Measurements from ENCODE around the gene ZXDA. TPM values are rescaled to one million over a fixed set of nuclear protein-coding genes. Genes with fewer than 3 reads are reported as not detected.

Gene ZXDA
- total RNA-seq, 2 experiments from 2014 or later, result 17.5 to 17.7 TPM

- intact Hi-C loops (cut with DNase I, micrococcal nuclease), result no loop called here
- H3K27ac ChIP-seq (ENCODE audit: low read depth in 1 of 2, low read length in 2 of 2), result no peak overlapping the region
- H3K9me3 ChIP-seq (ENCODE audit: control insufficient read depth in 1 of 2, insufficient read depth in 1 of 2, low read length in 2 of 2), result no peaks in the 10 kb centered on the region
- no peaks in the 10 kb centered on the region for H3K27me3 ChIP-seq (ENCODE audit: control insufficient read depth in 1 of 2, insufficient read depth in 2 of 2, low read length in 2 of 2)
- Mint-ChIP-seq H3K9me3 (no peaks in the 10 kb centered on the region), H3K4me3 (no peak overlapping the region), H3K27ac (no peak overlapping the region), H3K4me1 (ENCODE audit: low read depth) (peaks cover 26% of the 10 kb centered on the region), H3K27me3 (no peaks in the 10 kb centered on the region), H3K36me3 (ENCODE audit: low read depth) (peaks cover 30% of the 10 kb centered on the region)
- no peak for ATAC-seq (ENCODE audit: poor library complexity)
- CTCF ChIA-PET, result no interaction called here
- DNase-seq, result no peak
- H3K4me3 ChIP-seq (ENCODE audit: low read length), result no peak overlapping the region
- POLR2A ChIA-PET, result no interaction called here
- TF ChIP-seq CTCF (IDR thresholded peaks at IDR 0.05), result no peak
- peaks cover 3% of the 10 kb centered on the region for H3K4me1 ChIP-seq (ENCODE audit: insufficient read depth, low read length)
- no peaks in the 10 kb centered on the region for H3K36me3 ChIP-seq (ENCODE audit: insufficient read depth, low read length)
Observed at GRCh38 chrX:57901466-57901865, 8.8 kb downstream of the ZXDA start.

GRCh38 chrX:57900975-57901374, 9.3 kb downstream of the ZXDA start:
- H3K27ac Mint-ChIP-seq, result no peak overlapping the region
- H3K9me3 Mint-ChIP-seq, result no peaks in the 10 kb centered on the region
- Histone ChIP-seq H3K4me3 (ENCODE audit: low read length) (no peak overlapping the region), H3K4me1 (ENCODE audit: insufficient read depth, low read length) (peaks cover 3% of the 10 kb centered on the region), H3K9me3 (ENCODE audit: control insufficient read depth in 1 of 2, insufficient read depth in 1 of 2, low read length in 2 of 2) (peaks cover 0 to 5% of the 10 kb centered on the region in 2 experiments), H3K36me3 (ENCODE audit: insufficient read depth, low read length) (no peaks in the 10 kb centered on the region), H3K27ac (ENCODE audit: low read depth in 1 of 2, low read length in 2 of 2) (no peak overlapping the region), H3K27me3 (ENCODE audit: control insufficient read depth in 1 of 2, insufficient read depth in 2 of 2, low read length in 2 of 2) (no peaks in the 10 kb centered on the region)
- peaks cover 29% of the 10 kb centered on the region for H3K36me3 Mint-ChIP-seq (ENCODE audit: low read depth)
- H3K4me3 Mint-ChIP-seq, result no peak overlapping the region
- no peak for DNase-seq
- H3K4me1 Mint-ChIP-seq (ENCODE audit: low read depth), result peaks cover 22% of the 10 kb centered on the region
- H3K27me3 Mint-ChIP-seq, result no peaks in the 10 kb centered on the region
- intact Hi-C loops (cut with DNase I, micrococcal nuclease), result no loop called here
- TF ChIP-seq CTCF (IDR thresholded peaks at IDR 0.05), result no peak
- CTCF ChIA-PET, result no interaction called here
- POLR2A ChIA-PET, result no interaction called here
- no peak for ATAC-seq (ENCODE audit: poor library complexity)

- POLR2A ChIA-PET, result no interaction called here
- no peak for ATAC-seq (ENCODE audit: poor library complexity)
- no peak for DNase-seq
- no peak for TF ChIP-seq CTCF (IDR thresholded peaks at IDR 0.05)
- no peak overlapping the region for H3K4me3 ChIP-seq (ENCODE audit: low read length)
- H3K4me1 ChIP-seq (ENCODE audit: insufficient read depth, low read length), result peaks cover 3% of the 10 kb centered on the region
- CTCF ChIA-PET, result no interaction called here
- no peaks in the 10 kb centered on the region for H3K27me3 Mint-ChIP-seq
- H3K9me3 Mint-ChIP-seq, result no peaks in the 10 kb centered on the region
- no peaks in the 10 kb centered on the region for H3K36me3 ChIP-seq (ENCODE audit: insufficient read depth, low read length)
- H3K27ac Mint-ChIP-seq, result no peak overlapping the region
- H3K9me3 ChIP-seq (ENCODE audit: control insufficient read depth in 1 of 2, insufficient read depth in 1 of 2, low read length in 2 of 2), result peaks cover 0 to 6% of the 10 kb centered on the region in 2 experiments
- no peaks in the 10 kb centered on the region for H3K27me3 ChIP-seq (ENCODE audit: control insufficient read depth in 1 of 2, insufficient read depth in 2 of 2, low read length in 2 of 2)
- H3K36me3 Mint-ChIP-seq (ENCODE audit: low read depth), result peaks cover 27% of the 10 kb centered on the region
- intact Hi-C loops (cut with DNase I, micrococcal nuclease), result no loop called here
- no peak overlapping the region for H3K27ac ChIP-seq (ENCODE audit: low read depth in 1 of 2, low read length in 2 of 2)
- H3K4me1 Mint-ChIP-seq (ENCODE audit: low read depth), result peaks cover 16% of the 10 kb centered on the region
- no peak overlapping the region for H3K4me3 Mint-ChIP-seq
Observed at GRCh38 chrX:57899906-57900305, 10.4 kb downstream of the ZXDA start.
